ENCODE data around the gene CHMP3. TPM values are rescaled to one million over a fixed set of nuclear protein-coding genes. Genes with fewer than 3 reads are reported as not detected.

Gene CHMP3
- total and polyA plus RNA-seq, 2 donors from 2014 or later = 123 to 162 TPM

DNA sequence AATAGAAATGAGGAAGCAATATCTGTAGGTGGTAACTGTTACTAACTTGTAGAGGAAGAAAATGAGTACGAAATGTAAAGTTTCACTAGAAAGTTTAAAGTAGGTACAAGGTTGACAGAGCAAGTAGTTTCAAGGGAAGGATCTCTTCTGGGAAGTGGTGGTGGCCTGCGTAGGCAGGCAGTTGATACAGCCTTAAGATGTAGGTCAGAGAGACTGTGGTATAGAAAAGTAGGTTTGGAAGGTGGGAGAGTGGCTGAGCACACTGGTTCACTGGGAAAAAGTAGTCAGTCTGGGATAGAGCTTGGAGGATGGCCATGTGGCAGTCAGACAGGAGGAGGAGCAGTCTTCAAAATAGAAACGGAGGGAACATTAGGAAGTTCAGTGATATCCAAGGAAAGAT, 98.6 kb downstream of the CHMP3 start:
- no peak for FAIRE-seq
- no peak for DNase-seq
- no peak overlapping the region for H3K9ac ChIP-seq (ENCODE audit: low read length in 3 of 3)
- intact Hi-C loops (cut with DNase I) = no loop called here
- TF ChIP-seq, protein P1, sequence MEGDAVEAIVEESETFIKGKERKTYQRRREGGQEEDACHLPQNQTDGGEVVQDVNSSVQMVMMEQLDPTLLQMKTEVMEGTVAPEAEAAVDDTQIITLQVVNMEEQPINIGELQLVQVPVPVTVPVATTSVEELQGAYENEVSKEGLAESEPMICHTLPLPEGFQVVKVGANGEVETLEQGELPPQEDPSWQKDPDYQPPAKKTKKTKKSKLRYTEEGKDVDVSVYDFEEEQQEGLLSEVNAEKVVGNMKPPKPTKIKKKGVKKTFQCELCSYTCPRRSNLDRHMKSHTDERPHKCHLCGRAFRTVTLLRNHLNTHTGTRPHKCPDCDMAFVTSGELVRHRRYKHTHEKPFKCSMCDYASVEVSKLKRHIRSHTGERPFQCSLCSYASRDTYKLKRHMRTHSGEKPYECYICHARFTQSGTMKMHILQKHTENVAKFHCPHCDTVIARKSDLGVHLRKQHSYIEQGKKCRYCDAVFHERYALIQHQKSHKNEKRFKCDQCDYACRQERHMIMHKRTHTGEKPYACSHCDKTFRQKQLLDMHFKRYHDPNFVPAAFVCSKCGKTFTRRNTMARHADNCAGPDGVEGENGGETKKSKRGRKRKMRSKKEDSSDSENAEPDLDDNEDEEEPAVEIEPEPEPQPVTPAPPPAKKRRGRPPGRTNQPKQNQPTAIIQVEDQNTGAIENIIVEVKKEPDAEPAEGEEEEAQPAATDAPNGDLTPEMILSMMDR (IDR thresholded peaks at IDR 0.05; ENCODE audit: borderline replicate concordance, extremely low read depth, insufficient read depth) = no peak
- no peaks in the 10 kb centered on the region for H3K9me3 ChIP-seq (ENCODE audit: control insufficient read depth in 2 of 3, insufficient read depth in 1 of 3, low read length in 3 of 3)
- H3K4me1 ChIP-seq (ENCODE audit: control insufficient read depth in 2 of 3, insufficient read depth in 2 of 3, low read depth in 1 of 3, low read length in 3 of 3) = no peaks in the 10 kb centered on the region
- H3K27me3 ChIP-seq (ENCODE audit: control insufficient read depth, insufficient read depth, low read length) = no peaks in the 10 kb centered on the region
- peaks cover 5 to 72% (median 43%) of the 10 kb centered on the region in 3 donors for H3K36me3 ChIP-seq (ENCODE audit: control insufficient read depth in 2 of 3, insufficient read depth in 3 of 3, low read length in 3 of 3)
- no peak overlapping the region for H3K4me3 ChIP-seq (ENCODE audit: low read length in 3 of 3)
- H3K27ac ChIP-seq (ENCODE audit: low read depth in 2 of 2, low read length in 2 of 2) = no peak overlapping the region

DNA sequence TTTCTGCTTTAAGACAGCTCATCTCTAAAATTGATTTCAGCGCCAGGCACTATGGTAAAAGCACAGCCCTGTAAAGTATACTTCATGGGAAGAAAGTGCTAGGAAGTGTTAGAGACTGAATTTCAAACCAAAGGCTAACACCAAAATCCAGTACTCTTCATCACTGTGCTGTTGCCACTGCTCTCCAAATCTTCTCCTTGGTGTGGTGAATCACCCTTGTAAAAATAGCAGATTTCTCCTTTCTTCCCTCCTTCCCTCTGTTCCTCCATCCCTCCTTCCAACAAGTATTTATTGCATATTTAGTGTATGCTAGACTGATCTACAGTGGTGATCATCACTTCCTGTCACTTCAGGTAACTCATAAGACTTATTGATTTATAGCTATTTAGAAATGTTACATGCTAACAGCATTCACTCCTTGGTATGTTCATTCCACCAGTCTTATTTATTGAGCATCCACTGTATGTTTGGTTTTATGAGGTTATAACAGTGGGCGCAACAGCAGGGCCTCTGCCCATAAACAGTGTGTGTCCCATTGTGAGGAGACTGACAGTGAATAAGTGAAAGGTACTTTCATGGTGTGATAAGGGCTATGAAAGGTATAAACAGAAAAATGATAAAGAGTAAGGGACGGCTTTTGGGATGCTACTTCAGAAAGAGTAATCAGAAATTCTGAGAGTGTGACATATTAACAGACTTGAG, 102.0 kb downstream of the CHMP3 start:
- intact Hi-C loops (cut with DNase I) = no loop called here
- no peak for FAIRE-seq

DNA sequence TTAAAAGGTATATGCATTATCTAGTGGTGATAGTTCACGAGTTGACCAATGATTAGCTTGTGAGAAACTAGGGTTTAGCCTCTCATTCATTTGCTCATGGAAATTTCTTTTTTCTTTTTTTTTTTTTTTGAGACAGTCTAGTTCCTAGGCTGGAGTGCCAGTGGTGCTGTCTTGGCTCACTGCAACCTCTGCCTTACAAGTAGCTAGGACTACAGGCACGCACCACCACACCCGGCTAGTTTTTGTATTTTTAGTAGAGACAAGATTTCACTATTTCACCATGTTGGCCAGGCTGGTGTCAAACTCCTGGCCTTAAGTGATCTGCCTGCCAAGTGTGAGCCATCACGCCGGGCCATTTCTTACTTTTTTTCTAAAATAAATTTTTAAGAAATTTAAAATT, 108.1 kb downstream of the CHMP3 start:
- FAIRE-seq = no peak
- no peak overlapping the region for H3K9ac ChIP-seq (ENCODE audit: low read length in 3 of 3)
- H3K4me3 ChIP-seq (ENCODE audit: low read length in 3 of 3) = no peak overlapping the region
- intact Hi-C loops (cut with DNase I) = no loop called here
- peaks cover 0 to 3% (median 0%) of the 10 kb centered on the region in 3 donors for H3K4me1 ChIP-seq (ENCODE audit: control insufficient read depth in 2 of 3, insufficient read depth in 2 of 3, low read depth in 1 of 3, low read length in 3 of 3)
- TF ChIP-seq, protein P1 (IDR thresholded peaks at IDR 0.05; ENCODE audit: borderline replicate concordance, extremely low read depth, insufficient read depth) = no peak
- H3K27me3 ChIP-seq (ENCODE audit: control insufficient read depth, insufficient read depth, low read length) = no peaks in the 10 kb centered on the region
- H3K9me3 ChIP-seq (ENCODE audit: control insufficient read depth in 2 of 3, insufficient read depth in 1 of 3, low read length in 3 of 3) = no peaks in the 10 kb centered on the region
- DNase-seq = no peak
- H3K27ac ChIP-seq (ENCODE audit: low read depth in 2 of 2, low read length in 2 of 2) = no peak overlapping the region
- peaks cover 33 to 65% (median 41%) of the 10 kb centered on the region in 3 donors for H3K36me3 ChIP-seq (ENCODE audit: control insufficient read depth in 2 of 3, insufficient read depth in 3 of 3, low read length in 3 of 3)

More for the DNA sequence above, 102.0 kb downstream of the CHMP3 start:
- no peaks in the 10 kb centered on the region for H3K27me3 ChIP-seq (ENCODE audit: control insufficient read depth, insufficient read depth, low read length)
- no peak overlapping the region for H3K4me3 ChIP-seq (ENCODE audit: low read length in 3 of 3)
- no peaks in the 10 kb centered on the region for H3K9me3 ChIP-seq (ENCODE audit: control insufficient read depth in 2 of 3, insufficient read depth in 1 of 3, low read length in 3 of 3)
- H3K9ac ChIP-seq (ENCODE audit: low read length in 3 of 3) = no peak overlapping the region
- H3K4me1 ChIP-seq (ENCODE audit: control insufficient read depth in 2 of 3, insufficient read depth in 2 of 3, low read depth in 1 of 3, low read length in 3 of 3) = no peaks in the 10 kb centered on the region
- no peak overlapping the region for H3K27ac ChIP-seq (ENCODE audit: low read depth in 2 of 2, low read length in 2 of 2)
- peaks cover 22 to 89% (median 42%) of the 10 kb centered on the region in 3 donors for H3K36me3 ChIP-seq (ENCODE audit: control insufficient read depth in 2 of 3, insufficient read depth in 3 of 3, low read length in 3 of 3)
- DNase-seq = no peak
- TF ChIP-seq, protein P1 (IDR thresholded peaks at IDR 0.05; ENCODE audit: borderline replicate concordance, extremely low read depth, insufficient read depth) = no peak

All from kidney (tissue), 14 donors.